Measurements from ENCODE around the gene ZMYND8. TPM values are rescaled to one million over a fixed set of nuclear protein-coding genes. Genes with fewer than 3 reads are reported as not detected.

The ZMYND8 gene
- total RNA-seq, 4 donors from 2014 or later = 51.3 to 106 (median 94.0) TPM

DNA sequence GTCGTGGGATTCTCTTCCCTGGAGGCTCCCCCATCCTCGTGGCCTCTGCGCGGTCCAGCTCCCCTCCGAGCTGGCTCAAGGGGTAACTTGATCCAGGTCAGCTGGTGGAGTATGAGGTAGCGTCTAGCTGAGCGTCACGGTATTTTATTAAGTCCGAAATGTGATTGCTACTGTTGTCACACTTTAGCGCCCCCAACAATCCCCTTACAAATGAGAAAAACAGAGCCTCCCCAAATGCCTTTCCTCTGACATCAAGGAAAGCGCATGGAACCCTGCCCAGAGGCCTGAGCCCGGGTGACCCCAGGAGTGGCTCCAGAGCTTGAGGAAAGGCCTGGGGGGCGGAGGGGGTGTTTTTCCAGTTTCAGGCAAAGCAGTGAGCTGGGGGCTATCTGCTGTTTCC is 192.4 kb downstream of the ZMYND8 start:
- TF ChIP-seq POLR2A (IDR thresholded peaks at IDR 0.05) (no peak), CTCF (IDR thresholded peaks at IDR 0.05) (no peak)

GRCh38 chr20:47161411-47161810 is 195.1 kb downstream of the ZMYND8 start:
- Histone ChIP-seq H3K4me3 (no peak overlapping the region), H3K27ac (no peak overlapping the region), H3K9me3 (no peaks in the 10 kb centered on the region), H3K27me3 (no peaks in the 10 kb centered on the region), H3K4me1 (no peaks in the 10 kb centered on the region), H3K36me3 (no peaks in the 10 kb centered on the region)
- no peak for DNase-seq
- no peak for TF ChIP-seq POLR2A (IDR thresholded peaks at IDR 0.05)

More for the DNA sequence above, 192.4 kb downstream of the ZMYND8 start:
- Histone ChIP-seq H3K4me3 (no peak overlapping the region), H3K4me1 (no peaks in the 10 kb centered on the region), H3K27me3 (no peaks in the 10 kb centered on the region), H3K27ac (no peak overlapping the region), H3K36me3 (no peaks in the 10 kb centered on the region), H3K9me3 (no peaks in the 10 kb centered on the region)
- DNase-seq = no peak

- Histone ChIP-seq H3K9me3 (no peaks in the 10 kb centered on the region), H3K27ac (no peak overlapping the region), H3K4me1 (no peaks in the 10 kb centered on the region), H3K27me3 (no peaks in the 10 kb centered on the region), H3K36me3 (no peaks in the 10 kb centered on the region), H3K4me3 (no peak overlapping the region)
- no peak for DNase-seq
- TF ChIP-seq CTCF (IDR thresholded peaks at IDR 0.05) (no peak), POLR2A (IDR thresholded peaks at IDR 0.05) (no peak)
Observed at GRCh38 chr20:47160992-47161391, 195.5 kb downstream of the ZMYND8 start.

- H3K36me3 ChIP-seq = no peaks in the 10 kb centered on the region
- H3K27me3 ChIP-seq = no peaks in the 10 kb centered on the region
- no peak overlapping the region for H3K4me3 ChIP-seq
- H3K9me3 ChIP-seq = no peaks in the 10 kb centered on the region
- DNase-seq = no peak
- TF ChIP-seq POLR2A (IDR thresholded peaks at IDR 0.05) (no peak), CTCF (IDR thresholded peaks at IDR 0.05) (no peak)
- H3K27ac ChIP-seq = no peak overlapping the region
- H3K4me1 ChIP-seq = no peaks in the 10 kb centered on the region
Observed at GRCh38 chr20:47160240-47160639, 196.3 kb downstream of the ZMYND8 start.

Small RNA genes lying within 50 kb of the gene (small RNA-seq; reads per million reads assigned to genes)
- 0 reads per million in 2 donors for gene MIR3616

Other genes with a start within 250 kb of the ZMYND8 start
- gene NCOA3, start 145.2 kb upstream of the ZMYND8 start, total RNA-seq = 10 to 100 TPM; 17.9 to 99.9 (median 26.6) TPM

Measured in Peyer's patch (tissue), 4 donors.